Measurements from ENCODE around the gene EXOC4.

DNA sequence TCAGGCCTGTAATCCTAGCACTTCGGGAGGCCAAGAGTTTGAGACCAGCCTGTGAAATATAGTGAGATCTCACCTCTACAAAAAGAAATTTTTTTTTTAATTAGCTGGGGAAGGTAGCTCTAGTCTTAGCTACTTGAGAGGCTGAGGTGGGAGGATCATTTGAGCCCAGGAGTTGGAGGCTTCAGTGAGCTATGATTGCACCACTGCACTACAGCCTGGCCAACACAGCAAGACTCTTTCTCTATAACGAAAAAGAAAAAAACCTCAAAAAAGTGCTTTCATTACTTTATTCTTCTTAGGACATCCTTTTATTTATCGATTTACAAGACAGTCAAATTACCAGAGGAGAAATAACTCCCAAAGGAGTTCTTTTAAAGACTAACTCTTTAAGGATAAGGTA is 49.4 kb upstream of the EXOC4 start:
- no peak for TF ChIP-seq CTCF (IDR thresholded peaks at IDR 0.05)
- no peak for TF ChIP-seq POLR2A (IDR thresholded peaks at IDR 0.05)
